GM19468 (cell line): ENCODE results near the gene AGTRAP.

Source experiments
- ATAC-seq: cut with Tn5 transposase; IDR thresholded peaks from one replicate; pipeline ENCODE4 v1.9.1; 2021; ENCODE audit warnings: mild to moderate bottlenecking, moderate library complexity, moderate number of reproducible peaks; ENCODE audit not compliant: unreplicated experiment; ENCODE audit errors: extremely low read depth

Gene AGTRAP

GRCh38 chr1:11705596-11705995 is 30.3 kb upstream of the AGTRAP start:
- ATAC-seq: no peak

GRCh38 chr1:11706292-11706691 is 29.6 kb upstream of the AGTRAP start:
- ATAC-seq: no peak

GRCh38 chr1:11707621-11708276 is 28.2 kb upstream of the AGTRAP start:
- no peak for ATAC-seq

GRCh38 chr1:11708554-11709350 is 27.2 kb upstream of the AGTRAP start:
- no peak for ATAC-seq

- ATAC-seq: no peak
Measured at GRCh38 chr1:11711490-11711889, 24.4 kb upstream of the AGTRAP start.

- ATAC-seq: no peak
Measured at GRCh38 chr1:11712285-11712684, 23.7 kb upstream of the AGTRAP start.

- no peak for ATAC-seq
Measured at GRCh38 chr1:11713095-11713494, 22.8 kb upstream of the AGTRAP start.

GRCh38 chr1:11714831-11715575 is 20.9 kb upstream of the AGTRAP start:
- ATAC-seq: no peak

GRCh38 chr1:11719313-11720032 is 16.5 kb upstream of the AGTRAP start:
- ATAC-seq: no peak

GRCh38 chr1:11720033-11720376 is 15.9 kb upstream of the AGTRAP start:
- ATAC-seq: no peak

- ATAC-seq: no peak
Measured at GRCh38 chr1:11720525-11720924, 15.4 kb upstream of the AGTRAP start.

GRCh38 chr1:11721311-11721710 is 14.6 kb upstream of the AGTRAP start:
- no peak for ATAC-seq

GRCh38 chr1:11722538-11722937 is 13.4 kb upstream of the AGTRAP start:
- ATAC-seq: no peak

GRCh38 chr1:11725616-11726015 is 10.3 kb upstream of the AGTRAP start:
- no peak for ATAC-seq

- ATAC-seq: no peak
Measured at GRCh38 chr1:11727119-11727518, 8.8 kb upstream of the AGTRAP start.

GRCh38 chr1:11728126-11728806 is 7.7 kb upstream of the AGTRAP start:
- ATAC-seq: no peak

- ATAC-seq: no peak
Measured at GRCh38 chr1:11729155-11729497, 6.8 kb upstream of the AGTRAP start.

- no peak for ATAC-seq
Measured at GRCh38 chr1:11729498-11730428, 6.2 kb upstream of the AGTRAP start.

GRCh38 chr1:11730429-11730891 is 5.5 kb upstream of the AGTRAP start:
- ATAC-seq: no peak
